OCI-LY1 (cell line): ENCODE measurements around the gene LBHD2.

Source experiments
- H2AFZ ChIP-seq: fragments of 200-600 bp; sonication (generic), shearing (Covaris generic); 2 replicates; pipeline ENCODE4 v1.6.0; 2014; ENCODE audit warnings: antibody characterized with exemption, mild to moderate bottlenecking, low read length
- H3F3A ChIP-seq: fragments of 200-600 bp; sonication (generic), shearing (Covaris generic); 2 replicates; pipeline ENCODE4 v1.6.0; 2014; ENCODE audit warnings: mild to moderate bottlenecking, antibody characterized with exemption, low read length, moderate library complexity; ENCODE audit not compliant: insufficient read depth
- H3K27ac ChIP-seq: fragments of 200-600 bp; sonication (generic); 2 replicates; pipeline ENCODE4 v1.5.1; 2014; ENCODE audit warnings: low read length, mixed run types, mild to moderate bottlenecking, low read depth; ENCODE audit not compliant: poor library complexity, severe bottlenecking
- H3K27me3 ChIP-seq: fragments of 200-600 bp; sonication (generic); 2 replicates; pipeline ENCODE4 v1.6.0; 2014; ENCODE audit warnings: antibody characterized with exemption, mild to moderate bottlenecking, low read length, moderate library complexity; ENCODE audit not compliant: insufficient read depth
- H3K36me3 ChIP-seq: fragments of 200-600 bp; sonication (generic); 2 replicates; pipeline ENCODE4 v1.6.1; 2014; ENCODE audit warnings: mild to moderate bottlenecking, antibody characterized with exemption, low read length, moderate library complexity, mixed read lengths; ENCODE audit not compliant: insufficient read depth
- H3K4me1 ChIP-seq: fragments of 200-600 bp; sonication (generic); 2 replicates; pipeline ENCODE4 v1.5.1; 2014; ENCODE audit warnings: mild to moderate bottlenecking, low read length, moderate library complexity; ENCODE audit not compliant: insufficient read depth, severe bottlenecking
- H3K4me2 ChIP-seq: fragments of 200-600 bp; sonication (generic), shearing (Covaris generic); 2 replicates; pipeline ENCODE4 v1.6.1; 2014; ENCODE audit warnings: low read length
- H3K4me3 ChIP-seq: fragments of 200-600 bp; sonication (generic); 2 replicates; pipeline ENCODE4 v1.5.1; 2014; ENCODE audit warnings: low read length, low read depth, mild to moderate bottlenecking, mixed read lengths; ENCODE audit not compliant: poor library complexity, severe bottlenecking
- H3K79me2 ChIP-seq: fragments of 200-600 bp; shearing (Covaris generic); 2 replicates; pipeline ENCODE4 v1.6.1; 2016; ENCODE audit warnings: mixed run types, low read length, mixed read lengths; ENCODE audit not compliant: insufficient read depth
- H3K9ac ChIP-seq: fragments of 200-600 bp; sonication (generic), shearing (Covaris generic); 2 replicates; pipeline ENCODE4 v1.6.1; 2014; ENCODE audit warnings: mild to moderate bottlenecking, low read length, mixed read lengths
- H3K9me2 ChIP-seq: fragments of 200-600 bp; sonication (generic), shearing (Covaris generic); 2 replicates; pipeline ENCODE4 v1.6.1; 2014; ENCODE audit warnings: low read depth, mild to moderate bottlenecking, low read length, mixed read lengths
- H3K9me3 ChIP-seq: fragments of 200-600 bp; shearing (Covaris generic); 2 replicates; pipeline ENCODE4 v1.6.1; 2014; ENCODE audit warnings: low read length, mixed read lengths
- H4K20me1 ChIP-seq: fragments of 200-600 bp; sonication (generic), shearing (Covaris generic); 2 replicates; pipeline ENCODE4 v1.6.0; 2016; ENCODE audit warnings: mild to moderate bottlenecking, low read length; ENCODE audit not compliant: insufficient read depth
- CTCF ChIP-seq: fragments of 200-600 bp; sonication (generic), shearing (Covaris generic); IDR thresholded peaks from 2 replicates; pipeline ENCODE4 v1.5.1; 2017; ENCODE audit warnings: mild to moderate bottlenecking, antibody characterized with exemption, low read length, moderate library complexity, mixed read lengths
- EZH2 ChIP-seq: fragments of 200-600 bp; sonication (generic), shearing (Covaris generic); IDR thresholded peaks from 2 replicates; pipeline ENCODE4 v1.8.0; 2017; ENCODE audit warnings: borderline replicate concordance, mixed run types, mild to moderate bottlenecking, antibody characterized with exemption, low read length, moderate library complexity, mixed read lengths

LBHD2 gene

GRCh38 chr14:103055695-103056094 is 28.3 kb upstream of the LBHD2 start:
- no peak overlapping the region for H3K9ac ChIP-seq
- no peaks in the 10 kb centered on the region for H3F3A ChIP-seq
- H3K4me3 ChIP-seq = no peak overlapping the region

GRCh38 chr14:103056322-103057027 is 27.5 kb upstream of the LBHD2 start:
- H3K9me2 ChIP-seq = no peaks in the 10 kb centered on the region
- no peak overlapping the region for H3K4me2 ChIP-seq
- H2AFZ ChIP-seq = no peak overlapping the region
- H3K79me2 ChIP-seq = no peaks in the 10 kb centered on the region
- no peaks in the 10 kb centered on the region for H4K20me1 ChIP-seq
- H3K27me3 ChIP-seq = no peaks in the 10 kb centered on the region
- H3K36me3 ChIP-seq = no peaks in the 10 kb centered on the region
- no peak overlapping the region for H3K4me3 ChIP-seq
- TF ChIP-seq EZH2 = no peak
- no peak for TF ChIP-seq CTCF
- no peaks in the 10 kb centered on the region for H3K4me1 ChIP-seq
- H3K9ac ChIP-seq = no peak overlapping the region
- no peak overlapping the region for H3K27ac ChIP-seq
- H3K9me3 ChIP-seq = no peaks in the 10 kb centered on the region
- no peaks in the 10 kb centered on the region for H3F3A ChIP-seq

More at GRCh38 chr14:103055695-103056094, 28.3 kb upstream of the LBHD2 start:
- Histone ChIP-seq H3K4me2 (no peak overlapping the region), H3K9me2 (no peaks in the 10 kb centered on the region), H3K79me2 (no peaks in the 10 kb centered on the region), H3K4me1 (no peaks in the 10 kb centered on the region), H3K36me3 (no peaks in the 10 kb centered on the region), H4K20me1 (no peaks in the 10 kb centered on the region), H3K9me3 (no peaks in the 10 kb centered on the region), H3K27ac (no peak overlapping the region), H2AFZ (no peak overlapping the region), H3K27me3 (no peaks in the 10 kb centered on the region)
- TF ChIP-seq EZH2 (no peak), CTCF (no peak)

- Histone ChIP-seq H2AFZ (no peak overlapping the region), H3F3A (no peaks in the 10 kb centered on the region), H3K4me3 (no peak overlapping the region), H3K9ac (no peak overlapping the region), H3K4me2 (no peak overlapping the region), H4K20me1 (no peaks in the 10 kb centered on the region), H3K27ac (no peak overlapping the region), H3K27me3 (no peaks in the 10 kb centered on the region), H3K4me1 (no peaks in the 10 kb centered on the region), H3K79me2 (no peaks in the 10 kb centered on the region), H3K9me2 (no peaks in the 10 kb centered on the region), H3K9me3 (no peaks in the 10 kb centered on the region), H3K36me3 (no peaks in the 10 kb centered on the region)
- TF ChIP-seq CTCF = no peak
- no peak for TF ChIP-seq EZH2
Observed at GRCh38 chr14:103057028-103057371, 27.0 kb upstream of the LBHD2 start.
